Fibroblast of skin of back (primary cell): ENCODE results near the gene MEGF8.
"Not testable (repeated sequence)": the region's sequence is repeated elsewhere in the genome, so short reads cannot be mapped to it uniquely, and the experiment has no call there.

ENCODE experiments used
- DNase-seq: peaks from one replicate; pipeline ENCODE4 v3.0.0-alpha.2; 2013

MEGF8 gene

DNA sequence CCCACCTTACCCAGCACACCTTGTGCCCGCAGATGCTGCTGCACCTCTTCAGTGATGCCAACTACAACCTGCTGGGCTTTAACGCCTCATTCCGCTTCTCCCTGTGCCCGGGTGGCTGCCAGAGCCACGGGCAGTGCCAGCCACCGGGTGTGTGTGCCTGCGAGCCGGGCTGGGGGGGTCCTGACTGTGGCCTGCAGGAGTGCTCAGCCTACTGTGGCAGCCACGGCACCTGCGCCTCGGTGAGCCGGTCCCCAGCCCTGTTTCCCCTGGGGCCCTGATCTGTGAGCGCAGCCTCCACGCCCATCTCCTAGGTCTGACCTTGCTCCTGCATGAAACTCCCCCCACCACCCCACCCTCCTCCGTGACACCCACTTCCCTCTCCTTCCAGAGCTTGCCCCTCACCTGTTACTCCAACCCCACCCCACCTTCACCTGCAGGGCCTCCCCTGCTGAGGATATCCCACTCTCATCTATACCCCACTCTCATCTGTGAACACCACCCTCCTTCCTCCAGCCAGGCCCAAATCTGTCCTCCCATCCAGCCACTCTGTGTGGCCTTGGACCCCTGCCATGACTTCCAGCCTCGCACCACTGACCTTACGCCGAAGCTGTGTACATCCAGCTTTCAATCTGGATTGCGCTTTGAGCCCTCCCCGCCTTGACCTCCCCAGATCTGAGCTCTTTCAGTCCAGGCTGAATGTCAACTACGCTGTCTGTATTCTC lies 8.7 kb downstream of the MEGF8 start:
- DNase-seq: no peak

DNA sequence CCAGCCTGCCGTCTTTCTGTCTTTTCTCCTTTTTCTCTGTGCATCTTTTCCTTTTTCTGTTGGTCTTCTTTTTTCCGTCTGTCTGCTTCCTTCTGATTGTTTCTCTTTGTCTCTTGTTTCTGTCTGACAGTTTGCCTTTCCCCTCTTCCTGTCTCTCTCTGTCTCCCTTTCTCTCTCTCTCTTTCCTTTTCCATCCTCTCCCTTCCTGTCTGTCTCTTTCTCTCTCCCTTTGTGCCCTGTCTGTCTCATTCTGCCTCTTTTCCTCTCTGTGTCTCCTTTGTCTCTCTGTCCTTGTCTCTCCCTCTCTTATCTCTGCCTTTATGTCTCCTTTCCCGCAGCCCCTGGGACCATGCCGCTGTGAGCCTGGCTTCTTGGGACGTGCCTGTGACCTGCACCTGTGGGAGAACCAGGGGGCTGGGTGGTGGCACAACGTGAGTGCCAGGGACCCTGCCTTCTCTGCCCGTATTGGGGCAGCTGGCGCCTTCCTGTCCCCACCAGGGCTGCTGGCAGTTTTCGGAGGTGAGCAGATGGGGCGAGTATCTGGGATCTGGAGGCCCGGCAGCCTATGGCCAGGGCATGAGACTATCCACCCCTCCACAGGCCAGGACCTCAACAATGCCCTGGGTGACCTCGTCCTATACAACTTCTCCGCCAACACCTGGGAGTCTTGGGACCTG lies 9.4 kb downstream of the MEGF8 start:
- no peak for DNase-seq

DNA sequence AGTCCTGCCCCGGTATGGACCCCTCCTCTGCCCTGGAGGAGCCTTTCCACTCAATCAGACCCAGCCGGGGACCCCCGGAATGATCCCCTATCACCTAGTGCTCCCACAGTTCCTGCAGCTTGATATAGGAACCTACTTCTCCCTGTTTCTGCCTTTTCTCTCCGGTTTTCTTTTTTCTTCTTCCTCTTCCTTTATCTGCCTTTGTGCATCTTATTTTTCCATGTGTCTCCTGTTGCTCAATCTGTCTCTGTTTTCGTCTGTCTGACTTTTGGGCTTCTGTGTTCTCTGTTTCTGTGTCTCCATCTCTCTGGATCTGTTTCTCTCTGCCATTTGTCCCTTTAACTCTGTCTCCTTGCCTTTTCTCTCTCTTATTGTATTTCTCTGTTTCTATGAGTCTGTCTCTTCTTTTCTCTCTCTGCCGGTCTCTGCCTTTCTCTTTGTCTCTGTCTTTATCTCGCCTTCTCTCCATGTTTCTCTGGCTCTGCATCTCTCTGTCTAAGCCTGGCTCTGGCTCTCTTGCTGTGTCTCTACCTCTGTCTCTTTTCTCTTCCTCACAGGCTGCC lies 10.0 kb downstream of the MEGF8 start:
- DNase-seq: no peak

DNA sequence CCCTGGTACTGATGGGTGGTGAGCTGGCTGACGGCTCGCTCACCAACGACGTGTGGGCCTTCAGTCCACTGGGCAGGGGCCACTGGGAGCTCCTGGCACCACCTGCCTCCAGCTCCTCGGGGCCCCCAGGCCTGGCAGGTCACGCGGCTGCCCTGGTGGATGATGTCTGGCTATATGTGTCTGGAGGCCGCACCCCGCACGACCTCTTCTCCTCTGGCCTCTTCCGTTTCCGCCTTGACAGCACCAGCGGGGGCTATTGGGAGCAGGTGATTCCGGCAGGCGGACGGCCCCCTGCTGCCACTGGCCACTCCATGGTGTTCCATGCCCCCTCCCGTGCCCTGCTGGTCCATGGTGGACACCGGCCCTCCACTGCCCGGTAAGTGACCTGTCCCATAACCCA lies 10.5 kb downstream of the MEGF8 start:
- no peak for DNase-seq

DNA sequence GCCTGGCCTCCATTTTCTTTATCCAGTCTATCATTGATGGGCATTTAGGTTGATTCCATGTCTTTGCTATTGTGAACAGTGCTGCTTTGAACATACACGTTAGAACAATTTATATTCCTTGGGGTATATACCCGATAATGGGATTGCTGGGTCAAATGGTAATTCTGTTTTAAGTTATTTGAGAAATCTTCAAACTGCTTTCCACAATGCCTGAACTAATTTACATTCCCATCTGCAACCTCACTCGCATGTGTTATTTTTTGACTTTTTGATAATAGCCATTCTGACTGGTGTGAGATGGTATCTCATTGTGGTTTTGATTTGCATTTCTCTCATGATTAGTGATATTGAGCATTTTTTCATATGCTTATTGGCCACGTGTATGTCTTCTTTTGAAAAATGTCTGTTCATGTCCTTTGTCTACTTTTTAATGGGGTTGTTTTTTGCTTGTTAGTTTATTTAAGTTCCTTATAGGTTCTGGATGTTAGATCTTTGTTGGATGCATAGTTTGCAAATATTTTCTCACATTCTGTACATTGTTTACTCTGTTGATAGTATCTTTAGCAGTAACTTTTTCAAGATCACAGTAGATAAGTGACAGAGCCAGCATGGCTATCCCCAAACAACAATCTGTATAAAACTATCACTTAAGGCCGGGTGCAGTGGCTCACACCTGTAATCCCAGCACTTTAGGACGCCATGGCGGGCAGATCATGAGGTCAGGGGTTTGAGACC lies 13.9 kb downstream of the MEGF8 start:
- DNase-seq: not testable (repeated sequence)

DNA sequence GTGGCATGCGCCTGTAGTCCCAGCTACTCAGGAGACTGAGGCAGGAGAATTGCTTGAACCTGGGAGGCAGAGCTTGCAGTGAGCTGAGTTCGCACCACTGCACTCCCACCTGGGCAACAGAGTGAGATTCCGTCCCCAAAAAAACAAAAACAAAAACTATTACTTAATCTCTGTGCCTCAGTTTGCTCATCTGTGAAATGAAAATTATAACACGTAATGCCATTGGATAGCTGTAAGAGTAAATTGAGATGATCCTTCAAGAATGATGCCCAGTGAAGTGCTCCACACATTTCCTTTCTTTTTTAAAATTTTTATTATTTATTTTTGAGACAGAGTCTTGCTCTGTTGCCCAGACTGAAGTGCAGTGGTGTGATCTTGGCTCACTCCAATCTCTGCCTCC lies 14.5 kb downstream of the MEGF8 start:
- not testable (repeated sequence) for DNase-seq

DNA sequence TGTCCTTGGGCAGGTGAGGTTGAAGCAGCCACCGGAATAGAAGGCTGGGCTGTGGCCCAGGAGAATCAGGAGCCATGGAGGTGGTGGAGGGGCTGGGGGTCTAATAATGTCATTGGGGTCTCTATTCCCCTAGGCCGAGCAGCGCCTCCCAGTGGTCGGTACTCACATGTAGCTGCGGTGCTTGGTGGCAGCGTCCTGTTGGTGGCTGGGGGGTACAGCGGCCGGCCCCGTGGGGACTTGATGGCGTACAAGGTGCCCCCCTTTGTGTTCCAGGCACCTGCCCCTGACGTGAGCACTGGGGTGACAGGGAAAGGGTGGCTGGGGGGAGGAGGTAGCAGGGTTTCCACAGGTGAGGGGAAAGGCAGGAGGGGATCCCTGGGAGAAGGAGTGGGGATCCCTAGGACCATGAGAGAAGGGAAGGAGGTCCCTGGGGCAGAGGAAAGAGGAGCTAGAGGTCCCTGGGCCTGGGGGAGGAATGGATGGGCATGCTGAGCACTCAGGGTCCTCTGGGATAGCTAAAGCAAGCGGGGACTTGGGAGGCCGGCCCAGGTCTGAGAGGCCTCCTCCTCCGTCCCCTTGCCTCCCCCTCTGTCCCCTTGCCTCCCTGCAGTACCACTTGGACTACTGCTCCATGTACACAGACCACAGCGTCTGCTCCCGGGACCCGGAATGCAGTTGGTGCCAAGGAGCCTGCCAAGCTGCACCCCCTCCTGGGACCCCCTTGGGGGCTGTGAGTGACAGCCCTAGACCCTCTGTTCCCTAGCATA lies 18.1 kb downstream of the MEGF8 start:
- no peak for DNase-seq

DNA sequence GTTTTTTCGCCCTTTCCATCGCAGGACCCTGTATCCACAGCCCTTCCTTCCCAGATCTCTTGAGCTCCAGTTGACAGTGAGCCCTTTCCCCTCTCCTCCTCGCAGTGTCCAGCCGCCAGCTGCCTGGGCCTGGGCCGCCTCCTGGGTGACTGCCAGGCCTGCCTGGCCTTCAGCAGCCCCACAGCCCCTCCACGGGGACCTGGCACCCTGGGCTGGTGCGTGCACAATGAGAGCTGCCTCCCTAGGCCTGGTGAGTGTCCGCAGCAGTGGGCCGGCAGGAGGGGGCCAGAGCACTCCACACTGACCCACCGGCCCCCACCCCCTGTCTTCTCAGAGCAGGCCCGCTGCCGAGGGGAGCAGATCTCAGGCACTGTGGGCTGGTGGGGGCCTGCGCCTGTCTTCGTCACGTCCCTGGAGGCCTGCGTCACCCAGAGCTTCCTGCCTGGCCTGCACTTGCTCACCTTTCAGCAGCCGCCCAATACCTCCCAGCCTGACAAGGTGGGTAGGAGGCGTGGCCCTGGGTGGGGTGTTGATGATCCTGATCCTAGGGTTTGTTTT lies 19.0 kb downstream of the MEGF8 start:
- no peak for DNase-seq

DNA sequence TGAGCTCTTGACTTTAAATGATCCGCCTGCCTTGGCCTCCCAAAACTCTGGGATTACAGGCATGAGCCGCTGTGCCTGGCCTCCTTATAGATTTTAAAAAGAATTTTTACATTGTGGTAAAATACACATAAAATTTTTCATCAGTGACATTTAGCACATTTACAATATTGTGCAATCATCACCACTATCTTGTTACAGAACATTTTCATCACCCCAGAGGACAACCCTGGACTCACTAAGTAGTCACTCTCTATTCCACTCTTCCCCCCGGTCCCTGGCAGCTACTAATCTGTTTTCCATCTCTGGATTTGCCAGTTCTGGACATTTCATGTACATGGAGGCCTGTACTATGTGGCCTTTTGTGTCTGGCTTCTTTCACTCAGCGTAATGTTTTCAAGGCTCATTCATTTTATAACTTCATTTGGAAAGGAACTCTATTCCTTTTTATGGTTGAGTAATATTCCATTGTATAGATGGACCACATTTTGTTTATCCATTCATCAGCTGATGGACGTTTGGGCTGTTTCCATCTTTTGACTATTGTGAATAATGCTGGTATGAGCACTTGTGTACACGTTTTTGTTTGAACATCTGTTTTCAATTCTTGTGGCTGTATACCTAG lies 19.9 kb downstream of the MEGF8 start:
- no peak for DNase-seq

DNA sequence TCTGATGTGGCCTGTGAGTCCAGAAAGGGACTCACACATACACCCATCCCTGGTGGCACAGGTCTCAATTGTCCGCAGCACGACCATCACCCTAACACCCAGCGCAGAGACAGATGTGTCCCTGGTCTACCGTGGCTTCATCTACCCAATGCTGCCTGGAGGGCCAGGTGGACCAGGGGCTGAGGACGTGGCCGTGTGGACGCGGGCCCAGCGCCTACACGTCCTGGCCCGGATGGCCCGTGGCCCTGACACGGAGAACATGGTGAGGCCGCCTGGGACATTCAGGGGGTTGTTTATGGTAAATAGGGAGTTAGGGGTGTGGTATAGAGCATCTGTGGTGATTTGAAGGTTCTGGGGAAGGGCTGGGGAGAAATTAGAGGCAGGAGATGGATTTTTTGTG lies 22.8 kb downstream of the MEGF8 start:
- no peak for DNase-seq

DNA sequence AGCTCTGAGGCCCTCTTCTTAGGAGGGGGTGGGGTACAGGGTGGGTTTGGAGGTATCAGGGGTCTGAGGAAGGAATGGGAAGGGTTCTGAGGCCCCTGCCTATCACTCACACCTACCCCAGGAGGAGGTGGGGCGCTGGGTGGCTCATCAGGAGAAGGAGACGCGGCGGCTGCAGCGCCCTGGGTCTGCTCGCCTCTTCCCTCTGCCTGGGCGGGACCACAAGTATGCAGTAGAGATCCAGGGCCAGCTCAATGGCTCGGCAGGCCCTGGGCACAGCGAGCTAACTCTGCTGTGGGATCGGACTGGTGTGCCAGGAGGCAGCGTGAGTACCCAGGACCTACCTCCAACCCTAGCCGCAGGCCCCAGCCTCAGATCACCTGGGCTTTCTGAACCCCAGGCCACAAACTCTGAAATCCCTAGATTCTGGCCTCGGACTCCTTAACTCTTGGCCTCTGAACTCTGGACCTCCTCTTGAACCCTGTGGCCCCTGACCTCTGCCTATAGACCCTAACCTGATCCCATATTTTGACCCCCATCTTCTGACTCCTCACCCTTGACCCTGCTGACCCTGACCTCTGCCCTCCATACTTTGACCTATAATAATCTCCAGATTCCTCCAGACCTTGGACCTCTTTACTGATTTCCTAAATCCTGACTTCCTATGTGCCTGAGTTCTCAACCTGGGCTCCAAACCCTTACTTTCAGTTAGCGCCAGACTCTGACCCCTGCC lies 24.1 kb downstream of the MEGF8 start:
- no peak for DNase-seq

DNA sequence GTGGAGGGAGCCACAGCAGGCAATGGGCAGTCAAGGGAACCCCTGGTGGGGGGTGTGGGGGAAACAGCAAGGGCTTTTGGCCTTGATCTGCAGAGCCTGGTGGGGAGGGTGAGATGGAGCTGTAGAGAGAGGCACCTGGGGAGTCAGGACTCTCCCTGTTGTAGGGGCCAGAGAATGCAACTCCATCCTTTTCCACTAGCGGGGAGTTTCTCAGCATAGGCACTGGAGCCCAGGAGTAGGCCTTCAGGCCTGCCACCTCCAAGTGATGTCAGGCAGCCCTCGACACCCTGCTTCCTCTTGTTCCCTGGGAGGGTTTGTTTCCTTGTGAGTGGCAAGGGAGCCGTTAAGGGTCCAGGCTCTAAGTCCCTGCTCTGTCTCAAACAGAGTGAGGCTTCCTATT lies 25.0 kb downstream of the MEGF8 start:
- DNase-seq: no peak

DNA sequence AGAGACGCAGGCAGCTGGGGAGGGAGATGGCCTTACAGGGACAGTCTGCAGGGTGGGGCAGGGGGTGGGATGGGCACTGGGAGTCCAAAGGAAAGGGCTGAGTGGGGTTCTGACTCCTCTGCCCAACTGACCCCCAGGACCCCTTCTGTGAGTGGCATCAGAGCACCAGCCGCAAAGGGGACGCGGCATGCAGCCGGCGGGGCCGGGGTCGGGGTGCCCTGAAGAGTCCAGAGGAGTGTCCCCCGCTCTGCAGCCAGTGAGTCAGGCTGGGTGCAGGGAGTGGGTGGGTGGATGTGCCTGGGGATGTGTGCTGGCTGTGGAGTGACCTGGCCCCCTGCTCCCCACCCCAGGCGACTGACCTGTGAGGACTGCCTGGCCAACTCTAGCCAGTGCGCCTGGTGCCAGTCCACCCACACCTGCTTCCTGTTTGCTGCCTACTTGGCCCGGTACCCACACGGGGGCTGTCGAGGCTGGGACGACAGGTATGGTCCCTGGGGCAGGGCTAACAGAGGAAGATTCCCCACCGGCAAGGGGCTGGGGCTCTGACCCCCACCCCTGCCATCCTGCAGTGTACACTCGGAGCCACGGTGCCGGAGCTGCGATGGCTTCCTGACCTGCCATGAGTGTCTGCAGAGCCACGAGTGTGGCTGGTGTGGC lies 25.8 kb downstream of the MEGF8 start:
- DNase-seq: no peak

DNA sequence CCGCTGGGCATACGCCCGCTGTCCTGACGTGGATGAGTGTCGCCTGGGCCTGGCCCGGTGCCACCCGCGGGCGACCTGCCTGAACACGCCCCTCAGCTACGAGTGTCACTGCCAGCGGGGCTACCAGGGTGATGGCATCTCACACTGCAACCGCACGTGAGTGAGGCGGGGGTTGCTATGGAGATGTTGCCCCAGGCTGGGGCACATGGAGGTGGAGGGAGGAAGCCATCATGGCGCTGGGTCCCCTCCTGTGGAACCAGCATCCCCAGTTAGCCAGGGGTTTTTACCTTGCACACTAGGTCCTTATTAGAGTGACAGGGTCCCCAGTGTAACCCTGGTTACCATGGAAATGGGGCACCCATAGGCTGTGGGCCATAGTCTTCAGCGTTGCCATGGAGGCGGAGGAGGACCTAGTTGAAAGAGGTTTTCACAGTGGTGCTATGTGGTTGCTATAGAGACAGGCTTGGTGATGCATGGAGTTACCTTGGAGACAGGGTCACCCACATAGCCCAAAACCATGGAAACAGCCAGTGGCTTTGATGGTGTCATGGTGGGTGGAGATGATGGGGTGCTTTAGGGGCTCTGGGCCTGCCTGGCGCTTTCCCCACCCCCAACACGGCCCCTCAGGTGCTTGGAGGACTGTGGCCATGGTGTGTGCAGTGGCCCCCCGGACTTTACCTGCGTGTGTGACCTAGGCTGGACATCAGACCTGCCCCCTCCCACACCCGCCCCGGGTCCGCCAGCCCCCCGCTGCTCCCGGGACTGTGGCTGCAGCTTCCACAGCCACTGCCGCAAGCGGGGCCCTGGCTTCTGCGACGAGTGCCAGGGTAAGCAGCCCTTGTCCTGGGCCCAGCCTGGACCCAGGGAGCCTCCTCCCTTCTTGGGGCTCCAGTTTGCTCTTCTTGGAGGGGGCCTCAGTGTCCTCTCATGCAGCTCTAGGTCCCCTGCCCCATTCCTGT lies 27.1 kb downstream of the MEGF8 start:
- DNase-seq: no peak

DNA sequence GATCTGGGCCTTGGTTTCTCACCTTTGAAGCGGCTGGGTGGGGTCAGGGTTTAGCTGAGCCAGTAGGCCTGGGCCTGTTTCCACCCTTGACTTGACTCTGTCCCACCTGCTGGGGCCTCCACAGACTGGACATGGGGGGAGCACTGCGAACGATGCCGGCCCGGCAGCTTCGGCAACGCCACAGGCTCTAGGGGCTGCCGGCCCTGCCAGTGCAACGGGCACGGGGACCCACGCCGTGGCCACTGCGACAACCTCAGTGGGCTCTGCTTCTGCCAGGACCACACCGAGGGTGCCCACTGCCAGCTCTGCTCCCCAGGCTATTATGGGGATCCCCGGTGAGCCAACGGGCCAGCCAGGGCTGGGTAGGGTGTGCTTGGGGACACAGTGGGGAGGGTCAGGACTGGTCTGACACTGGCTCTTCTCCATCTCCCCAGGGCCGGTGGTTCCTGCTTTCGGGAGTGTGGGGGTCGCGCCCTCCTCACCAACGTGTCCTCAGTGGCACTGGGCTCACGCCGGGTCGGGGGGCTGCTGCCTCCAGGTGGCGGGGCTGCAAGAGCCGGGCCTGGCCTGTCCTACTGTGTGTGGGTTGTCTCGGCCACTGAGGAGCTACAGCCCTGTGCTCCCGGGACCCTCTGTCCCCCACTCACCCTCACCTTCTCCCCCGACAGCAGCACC lies 28.0 kb downstream of the MEGF8 start:
- no peak for DNase-seq

DNA sequence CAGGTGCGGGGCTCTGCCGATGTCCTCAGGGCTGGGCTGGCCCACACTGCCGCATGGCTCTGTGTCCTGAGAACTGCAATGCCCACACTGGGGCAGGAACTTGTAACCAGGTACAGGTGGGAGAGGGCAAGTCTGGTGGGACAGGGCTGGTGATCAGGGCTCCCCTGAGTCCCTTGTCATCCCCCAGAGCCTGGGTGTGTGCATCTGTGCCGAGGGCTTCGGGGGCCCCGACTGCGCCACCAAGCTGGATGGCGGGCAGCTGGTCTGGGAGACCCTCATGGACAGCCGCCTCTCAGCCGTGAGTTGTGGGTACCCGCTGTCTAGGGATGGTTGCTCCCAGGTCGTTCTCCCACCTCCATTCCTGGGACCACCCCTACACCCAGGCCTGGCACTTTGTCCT lies 30.5 kb downstream of the MEGF8 start:
- no peak for DNase-seq

DNA sequence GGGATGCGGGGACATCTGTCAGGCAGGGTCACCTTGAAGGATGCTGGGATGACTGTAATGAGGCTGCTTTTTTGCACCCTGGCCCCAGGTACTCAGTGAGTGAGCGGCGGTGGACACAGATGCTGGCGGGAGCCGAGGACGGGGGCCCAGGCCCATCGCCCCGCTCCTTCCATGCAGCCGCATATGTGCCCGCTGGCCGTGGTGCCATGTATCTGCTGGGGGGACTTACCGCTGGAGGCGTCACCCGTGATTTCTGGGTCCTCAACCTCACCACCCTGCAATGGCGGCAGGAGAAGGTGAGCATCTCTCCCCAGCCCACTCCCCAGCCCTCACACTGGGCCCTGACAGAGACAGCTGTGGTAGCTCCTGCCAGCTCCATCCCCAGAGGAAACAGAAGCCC lies 31.3 kb downstream of the MEGF8 start:
- no peak for DNase-seq

DNA sequence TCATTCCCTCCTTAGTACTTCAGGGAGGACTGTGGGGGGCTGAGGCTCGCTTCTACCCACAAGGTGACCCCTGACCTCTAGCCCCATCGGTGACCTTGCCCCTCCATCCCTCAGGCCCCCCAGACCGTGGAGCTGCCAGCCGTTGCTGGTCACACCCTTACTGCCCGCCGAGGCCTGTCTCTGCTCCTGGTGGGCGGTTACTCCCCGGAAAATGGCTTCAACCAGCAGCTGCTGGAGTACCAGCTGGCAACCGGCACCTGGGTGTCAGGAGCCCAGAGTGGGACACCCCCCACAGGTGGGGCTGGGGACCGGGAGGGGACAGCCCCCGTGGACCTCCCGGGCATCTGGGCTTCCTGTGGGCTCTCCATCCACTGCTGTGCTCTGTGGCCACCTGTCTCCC lies 31.9 kb downstream of the MEGF8 start:
- DNase-seq: no peak
